ENCODE results near the gene PIP5KL1.

Gene PIP5KL1

DNA sequence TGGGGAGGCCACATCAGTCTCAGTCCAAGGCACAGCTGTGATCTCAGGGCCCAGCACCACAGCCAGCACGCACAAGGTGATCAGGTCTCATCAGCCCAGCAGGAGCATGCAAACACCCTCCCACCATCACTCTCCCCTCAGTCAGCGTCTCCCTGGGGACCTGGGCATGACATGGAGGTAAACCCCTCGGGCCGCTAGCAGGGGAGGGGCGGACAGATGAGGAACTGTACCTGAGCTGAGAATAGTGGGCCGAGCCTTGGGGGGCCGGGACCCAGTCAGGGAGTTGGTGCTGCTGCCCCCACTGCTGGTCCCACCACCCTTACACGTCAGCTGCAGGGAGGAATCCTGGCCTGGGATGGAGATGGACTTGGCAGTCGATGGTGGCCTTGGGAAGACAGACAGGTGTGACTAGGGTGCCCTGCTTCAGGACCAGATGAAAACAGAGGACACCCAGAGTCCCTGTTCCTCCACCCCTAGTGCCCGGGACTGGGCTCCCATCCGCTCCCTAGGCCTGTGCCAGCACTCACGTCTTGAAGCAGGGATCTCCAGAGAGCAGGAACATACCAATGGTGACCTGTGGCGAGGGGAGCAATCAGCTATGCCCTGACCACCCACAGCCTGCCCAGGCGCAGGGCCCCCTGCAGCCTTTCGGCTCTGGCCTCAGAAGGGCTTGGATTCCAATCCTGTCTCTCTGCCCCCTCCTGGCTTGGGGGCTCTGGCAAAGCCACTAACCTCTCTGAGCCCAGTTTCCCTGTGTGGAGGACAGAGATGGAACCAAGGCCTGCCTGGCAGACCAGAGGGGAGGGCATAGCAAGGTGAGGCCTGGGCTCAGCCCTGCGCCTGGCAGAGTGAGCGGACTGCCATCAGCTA is 17.5 kb upstream of the PIP5KL1 start:
- no peak for DNase-seq

GRCh38 chr9:127946728-127947127 is 16.2 kb upstream of the PIP5KL1 start:
- no peak for DNase-seq

DNA sequence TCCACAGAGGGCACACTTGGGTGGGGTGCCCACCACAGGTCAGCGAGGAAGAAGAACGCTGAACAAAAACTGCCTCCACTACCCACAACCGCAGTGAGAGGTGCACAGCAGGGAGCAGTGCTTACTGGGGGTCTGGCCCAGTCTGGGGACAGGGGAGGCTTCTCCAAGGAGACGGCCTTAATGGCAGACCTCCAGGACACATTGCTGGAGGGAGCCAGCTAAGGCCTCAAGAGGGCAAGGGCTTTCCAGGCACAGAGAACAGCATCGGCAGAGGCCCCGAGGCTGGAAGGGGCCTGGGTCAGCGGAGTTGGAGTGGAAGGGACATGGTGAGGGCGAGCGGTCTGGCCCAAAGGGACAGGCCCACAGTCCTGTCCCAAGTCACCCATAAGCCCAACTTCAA is 15.4 kb upstream of the PIP5KL1 start:
- no peak for DNase-seq

DNA sequence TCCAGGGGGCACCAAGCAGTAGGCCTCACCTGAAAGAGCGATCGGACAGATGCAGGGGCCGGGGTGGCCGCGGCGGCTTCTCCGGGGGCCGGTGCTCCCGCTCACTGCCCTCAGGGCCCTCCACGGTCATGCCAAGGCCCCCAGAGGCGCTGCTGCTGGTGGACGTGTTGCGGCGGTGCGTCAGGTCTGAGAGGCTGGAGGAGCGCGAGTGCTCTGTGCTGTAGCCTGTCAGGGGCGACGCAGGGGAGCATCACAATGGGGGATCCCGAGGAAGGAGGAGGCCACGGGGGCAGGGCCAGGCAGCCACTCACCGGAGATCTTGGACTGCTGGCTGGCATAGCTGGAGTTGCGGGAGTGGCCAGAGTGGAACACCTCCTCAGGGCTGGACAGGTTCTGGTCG is 14.8 kb upstream of the PIP5KL1 start:
- no peak for DNase-seq

GRCh38 chr9:127944586-127945218 is 14.1 kb upstream of the PIP5KL1 start:
- no peak for DNase-seq

GRCh38 chr9:127943731-127944144 is 13.2 kb upstream of the PIP5KL1 start:
- DNase-seq, result peak; percentile 93

GRCh38 chr9:127943011-127943662 is 12.6 kb upstream of the PIP5KL1 start:
- no peak for DNase-seq

- peak; percentile 40 for DNase-seq
Measured at GRCh38 chr9:127942216-127943010, 11.8 kb upstream of the PIP5KL1 start.

DNA sequence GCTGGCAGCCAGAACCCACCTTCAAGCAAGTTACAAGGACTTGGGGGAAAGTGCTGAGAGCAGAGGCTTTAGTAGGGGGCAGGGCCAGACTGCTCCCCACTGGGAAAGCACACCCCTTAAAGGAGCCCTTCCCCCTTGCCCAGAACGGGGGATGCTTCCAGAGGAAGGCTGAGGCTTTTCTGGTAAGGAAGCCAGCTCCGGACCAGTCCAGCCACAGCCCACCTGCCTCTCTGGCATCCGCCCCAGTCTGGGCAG is 11.3 kb upstream of the PIP5KL1 start:
- DNase-seq, result no peak

DNA sequence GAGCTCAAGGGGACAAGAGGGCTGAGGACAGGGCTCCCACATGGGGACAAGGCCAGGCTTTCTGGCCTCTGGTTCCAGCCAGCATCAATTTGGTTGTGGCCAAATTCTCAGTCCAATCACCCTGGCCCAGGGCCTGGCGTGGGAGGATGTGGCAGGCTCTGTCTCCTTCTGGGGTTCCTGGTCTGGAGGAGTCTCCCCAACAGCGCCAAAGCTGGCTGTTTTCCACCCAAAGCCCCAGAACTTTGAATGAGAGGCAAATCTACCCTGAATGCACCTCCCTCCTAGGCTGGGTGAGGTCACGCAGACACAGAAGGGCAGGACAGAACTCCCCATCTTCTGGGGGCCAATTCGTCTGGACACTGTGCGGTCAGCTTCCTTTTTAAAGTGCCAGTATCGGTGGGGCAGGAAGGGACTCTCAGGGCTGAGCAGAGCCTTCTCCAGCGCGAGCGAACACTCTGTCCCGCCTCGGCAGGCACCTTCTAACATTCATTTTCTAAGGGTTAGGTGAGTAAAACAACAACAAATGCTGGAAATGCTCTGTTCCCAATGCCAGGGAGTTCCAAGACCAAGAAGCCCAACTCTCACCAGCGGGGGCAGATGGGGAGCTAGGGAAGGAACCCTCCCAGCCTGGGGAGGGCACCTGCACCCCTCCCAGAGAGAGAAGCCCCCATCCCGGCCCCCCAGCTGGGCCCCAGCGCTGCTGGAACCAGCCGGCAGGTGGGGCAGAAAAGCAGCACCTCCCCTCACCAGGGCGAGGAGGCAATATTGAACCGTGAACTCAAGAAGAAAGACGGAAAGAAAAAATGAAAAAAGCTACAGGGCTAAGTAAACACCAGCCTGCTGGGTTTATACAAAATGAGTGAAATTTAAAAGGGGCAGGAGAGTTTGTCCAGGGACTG is 10.7 kb upstream of the PIP5KL1 start:
- no peak for DNase-seq

DNA sequence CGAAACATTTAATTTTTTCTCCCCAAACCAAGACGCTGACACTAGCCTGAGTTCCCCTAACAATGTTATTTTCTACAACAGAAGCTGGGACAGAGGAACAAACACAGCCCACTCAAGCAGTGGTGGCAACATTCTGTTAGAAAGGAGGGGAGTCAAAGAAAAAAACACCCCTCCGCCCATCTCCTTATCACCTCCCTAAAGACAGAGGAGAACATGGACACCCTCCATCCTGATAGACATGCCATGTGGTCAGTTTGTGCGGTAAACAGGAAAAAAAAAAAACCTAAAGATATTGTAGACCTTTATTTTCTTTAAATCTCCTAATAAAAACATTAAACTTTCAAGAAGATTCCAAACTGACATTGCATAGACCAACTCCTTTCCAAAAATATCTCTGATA is 10.0 kb upstream of the PIP5KL1 start:
- DNase-seq, result no peak

DNA sequence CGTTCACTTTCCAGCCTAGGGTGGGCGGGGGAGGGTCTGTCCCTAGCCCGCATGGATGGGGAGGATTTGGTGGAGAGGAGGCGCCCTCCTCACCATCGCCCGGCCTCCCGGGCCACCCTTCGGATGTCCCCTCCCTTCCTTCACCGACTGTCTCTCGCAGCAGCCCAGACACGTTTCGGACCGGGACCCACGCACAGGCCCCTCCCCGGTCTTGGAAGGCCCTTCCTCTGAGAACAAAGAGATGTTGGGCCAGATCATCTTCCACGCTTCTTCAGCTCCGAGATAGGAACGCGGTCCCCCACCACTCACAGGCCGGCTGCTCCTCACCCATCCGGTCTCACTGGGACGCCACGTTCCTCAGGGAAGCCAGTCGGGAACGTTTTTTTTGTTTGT is 7.7 kb upstream of the PIP5KL1 start:
- DNase-seq, result no peak

DNA sequence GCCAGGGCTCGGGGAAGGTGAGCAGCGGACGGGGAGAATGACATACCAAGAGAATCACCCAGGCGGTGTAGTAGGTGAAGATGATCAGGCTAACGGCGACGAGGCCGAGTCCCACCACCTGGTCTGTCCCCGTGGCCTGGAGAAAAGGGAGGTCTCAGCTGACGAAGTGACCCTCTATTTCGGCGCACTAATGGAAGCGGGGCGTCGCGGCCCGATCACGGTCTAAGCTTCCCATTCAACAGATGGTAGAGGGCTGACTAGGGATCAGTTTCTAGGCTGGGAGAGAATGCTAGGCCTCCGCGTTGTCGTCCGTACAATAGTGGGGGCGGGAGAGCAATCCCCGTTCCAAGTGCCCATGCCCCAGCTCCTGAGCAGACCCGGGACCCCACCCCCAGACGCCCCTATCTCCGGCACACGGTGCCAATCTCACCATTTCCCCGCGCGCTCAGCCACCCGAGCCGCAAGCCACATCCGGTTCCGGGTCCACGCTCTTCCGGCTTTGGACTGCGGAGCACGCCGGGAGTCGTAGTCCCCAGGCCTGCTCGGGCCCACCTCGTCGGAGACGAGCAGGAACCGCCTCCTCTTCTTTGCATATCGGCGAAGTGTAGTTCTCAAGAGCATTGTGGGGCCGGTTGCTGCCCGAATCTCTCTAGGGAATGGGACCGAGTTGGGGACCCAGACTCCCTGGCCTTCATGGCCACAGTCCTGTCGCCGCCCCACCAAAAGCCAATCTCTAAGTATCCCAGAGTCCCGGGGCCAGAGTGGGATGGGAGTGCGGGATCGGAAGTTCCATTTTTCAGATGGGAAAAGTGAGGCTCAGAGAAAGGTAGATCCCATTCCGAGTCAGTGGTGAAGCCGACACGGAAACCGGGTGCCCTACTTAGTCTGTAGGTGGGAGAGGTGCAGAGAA is 7.1 kb upstream of the PIP5KL1 start, which contains the start of gene DPM2:
Gene DPM2, minus strand, starts transcription at position 467 of the 910 bp plus-strand sequence. Its CDS starts 34 bp downstream, at position 433.
- peak; percentile 88 for DNase-seq

DNA sequence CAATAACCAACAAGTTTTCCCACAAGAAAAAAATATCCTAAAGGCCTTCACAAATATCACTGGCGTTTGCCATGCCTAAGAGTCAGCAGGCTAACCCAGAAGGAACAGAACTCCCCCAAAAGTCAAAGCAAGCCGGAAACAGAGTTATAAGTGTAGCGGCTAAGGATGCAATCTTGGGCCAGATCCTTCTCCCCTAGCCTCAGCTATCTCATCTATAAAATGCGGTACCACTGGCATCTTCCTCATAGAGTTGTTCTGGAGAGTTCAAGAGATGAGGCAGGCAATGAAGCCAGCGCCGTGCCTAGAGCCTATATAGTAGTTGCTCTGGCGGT is 6.4 kb upstream of the PIP5KL1 start:
- DNase-seq, result no peak

- no peak for DNase-seq
Measured at GRCh38 chr9:127936347-127936852, 5.8 kb upstream of the PIP5KL1 start.

- DNase-seq, result no peak
Measured at GRCh38 chr9:127935765-127936221, 5.2 kb upstream of the PIP5KL1 start.

DNA sequence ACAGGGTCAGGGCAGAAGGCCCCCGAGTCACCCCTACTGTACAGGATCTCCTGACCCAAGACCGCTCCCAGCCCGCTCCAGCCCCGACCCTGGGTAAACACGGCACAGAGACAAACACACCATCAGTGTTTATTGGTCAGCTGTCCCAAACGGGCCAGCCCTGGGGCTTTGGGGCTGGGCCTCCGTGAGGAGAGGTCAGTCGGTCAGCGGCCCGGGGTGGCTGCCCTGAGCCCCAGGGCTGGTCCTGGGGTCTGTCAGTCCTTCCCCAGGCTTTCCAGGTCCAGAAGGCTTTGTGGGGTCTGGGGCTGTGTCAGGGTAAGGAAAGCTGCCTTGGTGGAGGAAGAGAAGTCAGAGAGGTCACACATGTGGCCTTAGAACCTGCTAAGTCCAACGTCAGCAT is 4.4 kb upstream of the PIP5KL1 start:
- DNase-seq, result no peak

DNA sequence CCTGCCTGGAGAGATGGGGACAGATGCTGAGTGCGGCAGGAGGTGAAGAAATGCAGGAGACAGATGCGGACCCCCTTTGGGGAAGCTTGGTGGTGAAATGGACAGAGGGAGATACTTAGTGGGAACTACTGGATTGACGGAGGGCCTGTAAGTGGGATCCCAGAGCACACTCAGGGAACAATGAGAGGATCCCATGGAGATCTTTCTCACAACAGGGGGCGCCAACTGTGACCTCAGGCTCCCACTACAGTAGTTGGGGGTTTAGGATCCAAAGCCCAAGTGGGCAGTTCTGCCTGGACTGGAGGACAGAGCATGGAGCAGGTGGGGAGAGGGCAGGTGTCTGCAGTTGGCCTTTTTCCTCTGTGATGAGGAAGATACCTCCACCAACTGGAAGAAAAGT is 3.7 kb upstream of the PIP5KL1 start:
- DNase-seq, result no peak

DNA sequence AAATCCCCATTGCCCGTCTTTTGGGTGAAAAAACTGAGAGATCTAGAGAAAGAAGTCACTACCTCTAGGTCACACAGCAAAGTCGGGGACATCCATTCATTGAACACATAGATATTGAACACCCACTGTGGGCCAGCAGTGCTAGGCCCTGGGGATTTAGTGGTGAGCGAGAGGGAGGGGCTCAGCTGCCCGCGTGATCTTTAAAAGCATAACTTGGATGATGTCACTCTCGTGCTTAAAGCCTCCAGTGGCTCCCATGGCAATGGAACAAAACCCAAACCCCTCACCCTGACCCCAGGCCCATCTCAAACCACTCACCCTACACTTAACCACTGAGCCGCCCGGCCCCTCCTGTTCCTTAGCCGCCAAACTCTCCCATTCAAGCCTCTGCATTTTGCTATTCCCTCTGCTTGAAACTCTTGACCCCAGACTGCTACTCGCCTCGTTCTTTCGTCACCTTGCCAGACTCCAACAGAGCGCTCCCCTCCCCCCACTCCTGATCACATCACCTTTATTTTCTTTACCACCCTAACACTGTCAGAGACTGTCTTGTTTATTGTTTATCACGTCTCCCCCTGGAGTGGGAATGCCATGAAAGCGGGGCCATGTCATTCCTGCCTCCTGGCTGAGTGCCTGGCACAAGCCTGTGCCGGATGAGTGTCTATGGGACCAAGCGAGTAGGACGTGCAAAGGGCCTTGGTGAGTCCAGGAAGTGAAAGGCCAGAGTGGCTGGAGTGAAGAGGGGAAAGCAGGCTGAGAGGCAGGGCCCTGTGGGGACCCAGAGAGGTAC is 710 bp upstream of the PIP5KL1 start:
- peak; percentile 61 for DNase-seq

DNA sequence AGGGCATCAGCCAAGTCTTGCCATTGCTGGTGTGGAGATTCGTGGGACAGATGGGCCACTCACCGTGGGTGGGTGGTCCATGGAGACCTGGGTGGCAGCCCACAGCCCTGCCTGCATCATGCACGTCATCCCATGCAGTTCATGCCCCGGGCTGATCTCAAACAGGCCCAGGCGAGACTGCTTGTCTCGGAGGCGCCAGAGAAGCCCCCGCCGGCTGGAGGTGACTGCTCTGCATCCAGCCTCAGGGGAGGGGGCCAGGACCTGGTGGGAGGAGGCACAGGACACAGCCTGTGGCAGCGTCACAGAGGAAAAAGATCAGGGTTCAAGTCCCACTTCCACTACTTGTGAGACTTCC is 975 bp downstream of the PIP5KL1 start:
- DNase-seq, result no peak
